GM19467 (cell line): ENCODE results near the gene RHOC.

Experiments used
- ATAC-seq: cut with Tn5 transposase; IDR thresholded peaks from one replicate; pipeline ENCODE4 v1.9.1; 2021; ENCODE audit warnings: mild to moderate bottlenecking, moderate library complexity; ENCODE audit not compliant: unreplicated experiment

The RHOC gene

DNA sequence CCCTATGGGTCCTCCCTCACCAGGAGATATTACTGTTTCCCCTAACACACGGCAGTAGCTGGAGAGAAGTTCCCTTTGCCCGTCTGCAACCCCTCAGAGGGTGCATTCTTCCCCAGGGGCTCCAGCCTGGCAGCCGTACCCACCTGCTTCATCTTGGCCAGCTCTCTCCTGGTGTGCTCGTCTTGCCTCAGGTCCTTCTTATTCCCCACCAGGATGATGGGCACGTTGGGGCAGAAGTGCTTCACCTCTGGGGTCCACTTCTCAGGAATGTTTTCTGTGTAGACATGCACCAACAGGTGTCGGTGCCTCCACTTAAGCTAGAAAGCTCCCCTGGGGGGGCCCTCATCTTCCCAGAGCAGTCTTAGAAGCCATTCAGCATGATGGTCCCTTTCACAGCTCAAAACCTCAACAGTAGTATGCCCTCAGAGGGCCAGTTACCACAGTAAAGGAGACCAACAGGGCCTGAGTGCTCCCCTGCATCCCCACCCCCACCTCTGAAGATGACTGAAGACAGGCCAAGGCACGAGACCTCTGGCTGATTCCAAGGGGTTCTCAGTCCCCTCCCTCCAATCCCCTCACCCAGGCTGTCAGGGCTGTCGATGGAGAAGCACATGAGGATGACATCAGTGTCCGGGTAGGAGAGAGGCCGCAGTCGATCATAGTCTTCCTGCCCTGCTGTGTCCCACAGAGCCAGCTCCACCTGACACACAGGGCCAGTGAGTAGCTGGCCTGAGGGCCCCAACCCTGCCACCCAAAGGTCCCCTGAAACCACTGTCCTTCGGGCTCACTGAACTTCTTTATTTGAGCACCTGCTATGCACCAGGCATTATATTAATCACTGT is 4.3 kb downstream of the RHOC start:
- no peak for ATAC-seq

DNA sequence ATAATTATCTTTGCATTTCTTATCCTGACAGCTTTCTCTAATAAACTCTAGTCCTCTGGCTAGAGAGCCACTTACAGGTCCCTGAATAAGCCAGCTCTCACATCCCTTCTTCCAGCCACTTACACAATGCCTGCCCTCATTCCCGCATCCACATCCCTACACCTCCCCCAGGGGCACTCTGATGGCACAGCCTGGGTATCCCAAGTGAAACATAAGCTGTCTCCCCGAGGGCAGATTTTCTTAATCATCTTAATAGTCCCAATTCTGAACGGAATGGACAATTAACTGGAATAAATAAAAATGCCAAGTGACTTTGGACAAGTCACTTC is 4.9 kb downstream of the RHOC start:
- ATAC-seq: no peak

DNA sequence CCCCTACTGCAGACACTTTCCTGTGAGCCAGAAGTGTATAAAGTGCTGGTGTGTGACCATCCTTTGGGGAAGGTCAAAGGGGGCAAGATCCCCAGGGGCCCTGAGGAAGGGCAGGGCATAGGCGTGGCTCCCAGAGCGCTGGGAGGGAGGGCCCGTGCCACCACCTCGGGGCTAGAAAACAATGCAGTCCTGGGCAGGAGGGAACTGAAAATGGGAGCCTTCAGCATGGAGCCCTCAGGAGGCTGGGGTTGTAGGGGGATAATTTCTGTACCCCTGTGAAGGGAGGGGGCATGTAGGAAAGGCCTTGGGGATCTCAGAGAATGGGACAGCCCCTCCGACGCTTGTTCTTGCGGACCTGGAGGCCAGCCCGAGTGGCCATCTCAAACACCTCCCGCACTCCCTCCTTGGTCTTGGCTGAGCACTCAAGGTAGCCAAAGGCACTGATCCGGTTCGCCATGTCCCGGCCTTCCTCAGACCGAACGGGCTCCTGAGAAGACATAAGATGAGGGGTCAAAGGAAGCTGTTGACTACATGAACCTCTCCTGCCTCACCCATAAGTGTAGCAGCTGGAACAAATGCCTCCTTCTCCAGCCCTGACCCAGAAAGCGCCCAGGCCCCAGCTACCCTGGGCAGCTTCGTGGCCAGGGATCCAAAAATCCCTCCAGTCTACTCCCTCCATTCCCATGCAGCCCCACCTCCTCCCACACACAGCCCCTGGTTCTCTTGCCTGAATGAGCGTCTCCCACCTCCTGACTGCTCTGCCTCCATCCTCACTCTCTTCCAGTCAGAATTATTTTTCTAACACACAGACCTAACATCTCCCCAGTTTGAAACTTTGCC is 5.5 kb downstream of the RHOC start:
- ATAC-seq: no peak

DNA sequence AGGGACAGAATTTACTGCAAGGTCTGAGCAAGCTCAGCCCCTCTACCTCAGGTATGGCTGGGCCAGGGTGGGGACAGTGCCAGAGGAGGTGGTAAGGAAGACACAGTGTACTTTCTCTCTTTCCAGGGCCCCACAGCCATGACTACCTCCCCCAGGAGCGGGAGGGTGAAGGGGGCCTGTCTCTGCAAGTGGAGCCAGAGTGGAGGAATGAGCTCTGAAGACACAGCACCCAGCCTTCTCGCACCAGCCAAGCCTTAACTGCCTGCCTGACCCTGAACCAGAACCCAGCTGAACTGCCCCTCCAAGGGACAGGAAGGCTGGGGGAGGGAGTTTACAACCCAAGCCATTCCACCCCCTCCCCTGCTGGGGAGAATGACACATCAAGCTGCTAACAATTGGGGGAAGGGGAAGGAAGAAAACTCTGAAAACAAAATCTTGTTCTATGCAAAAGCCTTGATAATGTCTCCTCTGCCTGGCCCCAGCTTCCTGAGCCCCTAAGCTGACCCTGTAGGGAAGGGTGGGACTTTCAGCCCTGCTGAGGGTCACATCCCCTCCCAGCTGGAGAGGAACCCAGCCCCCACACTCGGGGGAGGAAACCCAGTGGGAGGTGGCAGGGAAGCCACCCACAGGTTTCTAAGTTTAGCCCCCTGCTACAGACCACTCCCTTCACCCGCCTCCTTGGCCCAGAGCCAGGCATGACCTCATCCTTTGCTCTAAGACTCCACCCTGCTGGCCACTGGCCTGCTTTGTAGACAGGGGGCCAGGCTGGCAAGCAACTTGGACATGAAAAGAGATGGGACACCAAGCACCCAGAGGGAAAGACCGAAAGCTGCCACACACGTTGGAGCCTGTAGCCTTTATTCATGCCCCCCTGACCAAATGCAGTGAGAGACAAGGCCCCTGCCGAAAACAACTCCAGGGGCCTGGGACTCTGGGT is 6.4 kb downstream of the RHOC start:
- ATAC-seq: no peak

DNA sequence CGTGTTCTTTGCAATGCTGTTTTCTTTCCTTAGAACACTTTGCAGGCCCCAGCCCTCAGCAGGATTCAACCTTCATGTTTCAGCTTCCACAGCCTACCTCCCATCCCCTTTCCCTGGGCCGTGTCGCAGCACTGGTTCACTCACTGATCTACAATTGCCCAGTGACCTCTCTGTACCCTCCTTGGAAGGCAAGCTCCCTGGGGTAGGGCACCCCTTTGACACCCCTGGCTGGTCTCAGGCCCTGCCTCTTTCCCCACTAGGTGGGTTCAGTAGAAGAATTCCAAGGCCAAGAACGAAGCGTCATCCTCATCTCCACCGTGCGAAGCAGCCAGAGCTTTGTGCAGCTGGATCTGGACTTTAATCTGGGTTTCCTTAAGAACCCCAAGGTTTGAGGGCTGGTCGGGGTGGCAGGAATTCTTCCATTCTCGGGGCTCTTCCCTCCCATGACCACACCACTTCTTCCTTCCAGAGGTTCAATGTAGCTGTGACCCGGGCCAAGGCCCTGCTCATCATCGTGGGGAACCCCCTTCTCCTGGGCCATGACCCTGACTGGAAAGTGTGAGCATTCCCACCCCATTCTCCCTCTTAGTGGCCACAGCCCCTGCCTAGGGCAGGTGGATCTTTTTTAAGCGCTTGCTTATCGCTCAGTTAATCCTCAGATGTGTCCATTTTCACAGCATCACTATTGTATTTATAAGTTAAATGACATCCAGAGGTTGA is 7.3 kb downstream of the RHOC start:
- no peak for ATAC-seq

DNA sequence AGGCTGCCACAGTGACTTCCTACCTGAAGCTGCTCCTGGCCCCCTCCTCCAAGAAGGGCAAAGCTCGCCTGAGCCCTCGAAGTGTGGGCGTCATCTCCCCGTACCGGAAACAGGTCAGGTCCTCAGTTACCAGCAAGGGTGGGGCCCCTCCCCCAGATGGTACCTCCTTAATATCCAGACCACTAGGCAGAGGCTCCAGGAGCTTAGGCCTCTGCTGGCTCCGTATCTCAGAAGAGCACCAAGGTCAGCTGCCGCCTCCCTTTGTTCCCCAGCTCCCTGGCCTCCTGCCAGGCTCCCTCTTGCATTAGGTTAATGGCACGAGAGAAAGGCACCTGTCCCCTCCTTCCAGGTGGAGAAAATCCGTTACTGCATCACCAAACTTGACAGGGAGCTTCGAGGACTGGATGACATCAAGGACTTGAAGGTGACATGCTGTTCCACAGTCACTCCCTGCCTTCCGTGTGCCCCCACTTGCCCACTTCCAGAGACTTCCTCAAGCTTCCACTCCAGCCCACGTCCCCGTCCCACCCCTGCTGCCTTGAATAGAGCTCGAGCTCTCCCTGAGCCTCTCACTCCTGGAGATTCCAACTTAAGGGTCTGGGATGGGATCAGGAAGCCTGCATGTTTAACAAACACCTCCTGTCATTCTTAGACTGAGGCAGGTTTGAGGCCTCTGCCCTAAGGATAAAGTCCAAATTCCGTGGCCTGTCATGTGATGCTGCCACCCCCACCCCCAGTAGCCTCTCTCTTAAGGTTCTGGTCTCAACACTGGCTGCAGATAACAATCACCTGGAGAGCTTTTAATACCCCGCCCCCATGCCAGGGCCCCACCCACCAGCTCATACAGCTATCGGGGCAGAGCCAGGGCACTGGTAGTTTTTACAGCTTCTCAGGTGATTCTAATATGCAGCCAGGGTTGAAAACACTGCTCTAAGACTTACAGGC is 8.3 kb downstream of the RHOC start:
- no peak for ATAC-seq

DNA sequence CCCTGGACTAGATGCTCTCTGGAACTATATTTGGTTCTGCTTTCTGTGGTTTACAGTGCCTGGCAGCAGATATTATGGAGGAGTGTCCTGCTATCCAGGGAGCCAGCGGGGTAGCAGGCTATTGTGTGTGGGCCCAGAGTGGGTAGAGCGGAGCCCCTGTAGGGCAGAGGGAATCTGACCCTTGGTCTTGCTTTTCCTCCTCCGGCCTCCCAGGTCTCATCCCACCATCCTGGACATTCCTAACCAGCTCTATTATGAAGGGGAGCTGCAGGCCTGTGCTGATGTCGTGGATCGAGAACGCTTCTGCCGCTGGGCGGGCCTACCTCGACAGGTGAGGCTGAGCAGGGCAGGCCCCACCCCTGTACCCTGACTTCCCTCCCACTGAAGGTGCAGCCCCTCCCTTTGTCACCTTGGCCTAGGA is 9.1 kb downstream of the RHOC start:
- no peak for ATAC-seq

DNA sequence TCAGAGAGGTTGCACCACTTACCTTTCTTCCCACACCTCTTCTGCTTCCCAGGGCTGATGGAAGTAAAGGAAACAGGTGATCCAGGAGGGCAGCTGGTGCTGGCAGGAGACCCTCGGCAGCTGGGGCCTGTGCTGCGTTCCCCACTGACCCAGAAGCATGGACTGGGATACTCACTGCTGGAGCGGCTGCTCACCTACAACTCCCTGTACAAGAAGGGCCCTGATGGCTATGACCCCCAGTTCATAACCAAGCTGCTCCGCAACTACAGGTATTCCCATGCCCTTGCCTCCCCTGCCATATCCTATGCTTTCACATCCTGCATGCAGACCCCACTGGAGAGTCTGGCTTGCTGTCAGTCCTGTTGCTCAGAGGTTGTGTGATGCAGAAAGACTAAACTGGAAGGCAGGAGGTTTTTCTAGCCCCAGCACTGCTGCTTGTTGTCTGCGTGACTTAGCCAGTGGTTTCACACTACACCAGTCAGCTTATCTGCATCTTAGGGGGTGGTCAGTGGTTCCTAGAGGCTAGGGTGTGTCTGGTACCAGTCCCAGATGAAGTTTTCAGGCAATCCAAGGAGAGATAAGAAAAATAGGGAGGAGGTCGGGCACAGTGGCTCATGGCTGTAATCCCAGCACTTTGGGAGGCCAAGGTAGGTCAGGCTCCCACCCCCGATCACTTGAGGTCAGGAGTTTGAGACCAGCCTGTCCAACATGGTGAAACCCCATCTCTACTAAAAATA is 10.2 kb downstream of the RHOC start:
- ATAC-seq: no peak

DNA sequence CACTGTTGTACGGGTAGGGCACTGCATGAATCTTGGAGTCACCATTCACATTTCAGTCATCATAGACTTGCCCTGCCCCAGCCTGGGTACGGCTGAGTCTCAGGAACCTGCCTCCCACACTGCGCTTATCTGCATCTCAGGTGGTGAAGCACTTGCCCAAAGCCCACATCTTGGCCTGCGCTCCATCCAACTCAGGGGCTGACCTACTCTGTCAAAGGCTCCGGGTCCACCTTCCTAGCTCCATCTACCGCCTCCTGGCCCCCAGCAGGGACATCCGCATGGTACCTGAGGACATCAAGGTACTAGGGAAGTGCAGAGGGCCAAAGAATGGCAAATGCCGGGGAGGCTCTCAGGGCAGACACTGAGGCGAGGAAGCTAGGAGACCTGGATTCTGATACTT is 11.7 kb downstream of the RHOC start:
- no peak for ATAC-seq

DNA sequence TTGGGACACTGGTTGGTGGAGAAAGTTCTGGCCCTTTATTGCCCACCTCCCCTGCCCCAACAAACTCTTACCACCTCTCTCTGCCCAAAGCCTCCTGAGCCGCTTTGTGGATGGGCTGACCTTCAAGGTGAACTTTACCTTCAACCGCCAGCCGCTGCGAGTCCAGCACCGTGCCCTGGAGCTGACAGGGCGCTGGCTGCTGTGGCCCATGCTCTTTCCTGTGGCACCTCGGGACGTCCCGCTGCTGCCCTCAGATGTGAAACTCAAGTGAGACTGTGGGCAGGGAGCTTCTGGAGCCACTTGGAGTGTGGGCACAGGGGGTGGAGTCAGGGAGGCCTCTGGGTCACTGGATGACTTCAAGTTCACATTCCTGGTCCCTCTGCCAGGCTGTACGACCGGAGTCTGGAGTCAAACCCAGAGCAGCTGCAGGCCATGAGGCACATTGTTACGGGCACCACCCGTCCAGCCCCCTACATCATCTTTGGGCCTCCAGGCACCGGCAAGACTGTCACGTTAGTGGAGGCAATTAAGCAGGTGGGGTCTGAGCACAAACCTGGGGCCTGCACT is 12.5 kb downstream of the RHOC start:
- no peak for ATAC-seq

DNA sequence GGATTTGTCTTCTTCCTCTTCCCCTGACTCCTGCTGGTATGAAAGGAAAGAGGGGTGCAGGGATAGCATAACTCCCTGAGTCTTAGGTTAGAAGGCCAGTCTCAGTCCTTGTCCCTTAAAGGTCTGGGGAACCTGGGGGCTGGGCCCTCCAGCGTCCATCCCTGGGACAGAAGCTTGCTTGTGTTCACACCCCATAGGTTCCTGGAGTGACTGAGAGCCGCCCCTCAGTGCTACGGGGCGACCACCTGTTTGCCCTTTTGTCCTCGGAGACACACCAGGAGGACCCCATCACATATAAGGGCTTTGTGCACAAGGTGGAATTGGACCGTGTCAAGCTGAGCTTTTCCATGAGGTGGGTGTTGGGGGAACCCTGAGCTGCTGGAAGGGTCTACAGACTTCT is 13.1 kb downstream of the RHOC start:
- ATAC-seq: no peak

DNA sequence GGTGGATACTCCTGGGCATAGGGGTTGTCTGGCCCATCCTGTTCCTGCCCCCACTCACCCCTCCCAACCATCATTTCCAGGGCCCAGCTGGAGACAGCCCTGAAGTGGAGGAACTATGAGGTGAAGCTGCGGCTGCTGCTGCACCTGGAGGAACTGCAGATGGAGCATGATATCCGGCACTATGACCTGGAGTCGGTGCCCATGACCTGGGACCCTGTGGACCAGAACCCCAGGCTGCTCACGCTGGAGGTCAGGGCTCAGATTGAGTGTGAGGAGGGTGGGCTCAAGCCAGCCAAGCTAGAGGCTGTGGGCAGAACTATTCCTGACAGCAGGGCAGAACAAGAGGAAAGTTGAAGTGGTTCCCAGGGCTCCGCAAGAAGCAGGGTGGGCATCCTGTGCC is 14.2 kb downstream of the RHOC start:
- no peak for ATAC-seq

DNA sequence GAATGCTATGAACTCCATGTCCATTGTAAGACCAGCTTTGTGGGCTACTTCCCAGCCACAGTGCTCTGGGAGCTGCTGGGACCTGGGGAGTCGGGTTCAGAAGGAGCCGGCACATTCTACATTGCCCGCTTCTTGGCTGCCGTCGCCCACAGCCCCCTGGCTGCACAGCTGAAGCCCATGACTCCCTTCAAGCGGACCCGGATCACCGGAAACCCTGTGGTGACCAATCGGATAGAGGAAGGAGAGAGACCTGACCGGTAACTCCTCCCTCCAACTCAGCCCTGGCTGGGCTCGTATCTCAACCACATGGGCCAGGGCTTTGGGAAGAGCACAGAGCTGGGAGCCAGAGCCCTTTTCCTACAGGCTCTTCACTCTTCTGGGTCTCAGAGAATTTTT is 17.1 kb downstream of the RHOC start:
- ATAC-seq: no peak

DNA sequence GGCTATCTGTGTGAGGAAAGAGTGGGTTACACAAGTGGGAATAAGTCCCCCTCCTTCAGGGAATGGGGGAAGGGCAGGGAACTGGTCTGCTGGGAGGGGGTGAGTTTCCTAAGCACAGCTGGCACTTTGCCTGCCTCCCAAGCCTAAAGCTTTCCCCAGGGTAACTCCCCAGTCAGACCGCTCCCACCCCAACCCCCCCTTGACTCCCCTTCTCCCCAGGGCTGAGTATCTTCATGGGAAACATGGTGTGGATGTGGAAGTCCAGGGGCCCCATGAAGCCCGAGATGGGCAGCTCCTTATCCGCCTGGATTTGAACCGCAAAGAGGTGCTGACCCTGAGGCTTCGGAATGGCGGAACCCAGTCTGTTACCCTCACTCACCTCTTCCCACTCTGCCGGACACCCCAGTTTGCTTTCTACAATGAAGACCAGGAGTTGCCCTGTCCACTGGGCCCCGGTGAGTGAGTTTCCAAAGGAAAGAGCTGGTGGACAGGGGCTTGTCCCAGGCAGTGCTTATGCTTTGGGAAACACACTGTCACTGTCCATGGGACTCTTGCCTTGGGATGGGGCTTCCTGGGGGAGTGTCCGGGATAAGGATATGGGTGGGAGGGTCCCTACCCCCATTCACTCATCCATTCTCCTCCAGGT is 17.6 kb downstream of the RHOC start:
- no peak for ATAC-seq

DNA sequence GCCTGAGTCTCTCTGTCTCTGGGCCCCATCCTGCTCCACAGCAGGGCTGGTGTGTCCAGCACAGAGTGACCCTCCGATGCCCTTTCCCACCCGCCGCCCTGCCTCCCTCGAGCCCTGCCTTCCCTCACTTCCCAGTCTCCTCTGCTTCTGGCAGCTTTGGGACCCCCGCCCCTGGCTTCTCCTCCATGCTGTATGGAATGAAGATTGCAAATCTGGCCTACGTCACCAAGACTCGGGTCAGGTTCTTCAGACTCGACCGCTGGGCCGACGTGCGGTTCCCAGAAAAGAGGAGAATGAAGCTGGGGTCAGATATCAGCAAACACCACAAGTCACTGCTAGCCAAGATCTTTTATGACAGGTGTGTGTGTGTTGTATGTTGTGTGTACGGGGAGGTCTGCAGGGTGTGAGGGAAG is 18.1 kb downstream of the RHOC start:
- no peak for ATAC-seq

DNA sequence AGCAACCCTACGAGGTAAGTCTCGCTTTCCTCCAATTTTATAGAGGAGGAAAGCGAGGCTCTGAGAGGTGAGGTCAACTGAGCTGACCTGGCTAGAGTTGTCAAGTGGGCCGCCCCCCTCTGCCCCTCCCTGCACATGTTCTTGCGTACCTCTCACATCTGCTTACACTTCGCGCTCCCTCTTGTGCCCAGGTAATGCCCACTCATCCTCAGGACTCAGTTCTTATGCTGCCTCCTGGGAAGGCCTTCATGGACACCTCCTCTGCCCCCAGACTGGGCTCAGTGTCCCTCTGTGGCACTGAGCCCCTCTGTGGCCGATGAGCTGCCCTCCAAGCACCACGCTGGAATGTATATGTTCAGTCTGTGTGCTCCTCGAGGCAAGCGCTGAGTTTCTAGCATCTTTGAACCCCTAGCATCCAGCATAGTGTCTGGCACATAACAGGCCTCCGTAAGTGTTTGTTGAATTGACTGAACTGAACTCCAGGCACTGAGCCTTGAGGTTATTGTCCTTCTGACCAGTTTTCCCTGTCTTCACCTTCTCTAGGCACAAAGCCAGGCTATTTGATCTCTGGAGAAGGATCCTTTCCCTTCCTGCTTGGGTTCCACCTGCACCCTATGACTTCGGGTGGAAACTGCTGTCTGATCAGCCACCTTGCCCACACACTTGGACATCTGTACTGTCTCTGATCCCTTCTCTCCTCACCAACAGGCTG is 19.0 kb downstream of the RHOC start:
- ATAC-seq: no peak

DNA sequence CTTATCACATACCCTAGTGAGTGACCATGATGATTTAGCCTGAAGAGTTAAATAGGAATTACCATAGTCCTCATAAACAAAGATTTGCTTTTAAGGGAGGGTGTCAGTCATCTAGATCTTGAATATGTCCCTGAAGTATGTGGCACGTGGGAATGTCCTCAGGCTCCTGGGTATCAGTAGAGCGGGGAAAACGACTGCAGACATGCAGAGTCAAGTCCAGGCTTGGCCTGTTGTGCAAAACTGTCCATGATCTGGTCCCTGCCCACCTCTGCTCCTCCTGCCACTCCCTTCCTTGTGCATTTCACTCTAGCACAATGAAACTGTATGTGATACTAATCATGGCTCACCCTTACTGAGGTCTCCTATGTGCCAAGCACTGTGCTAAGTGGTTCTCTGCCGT is 19.6 kb downstream of the RHOC start:
- no peak for ATAC-seq
